Breast epithelium (tissue), 3 donors: ENCODE data around the gene UGT3A1.
"Not testable (repeated sequence)": the region's sequence is repeated elsewhere in the genome, so short reads cannot be mapped to it uniquely, and the experiment has no call there.

Experiments used
- POLR2A ChIP-seq: fragments of 450-650 bp; IDR thresholded peaks from one replicate; pipeline ENCODE4 v1.6.1; 2016; ENCODE audit warnings: antibody characterized with exemption, mild to moderate bottlenecking, moderate library complexity
- POLR2AphosphoS5 ChIP-seq, 3 donors: sonication (generic); formaldehyde crosslinking; IDR thresholded peaks; one replicate each; pipeline ENCODE4 v1.6.1; 2017; ENCODE audit warnings: antibody characterized with exemption in 3 of 3
- TF ChIP-seq, protein P1 (sequence below), 3 donors: fragments of 450-650 bp; IDR thresholded peaks; one replicate each; pipeline ENCODE4 v1.5.1; 2016 to 2017; ENCODE audit warnings: antibody characterized with exemption in 3 of 3, mild to moderate bottlenecking in 3 of 3, moderate library complexity in 3 of 3

DNA sequence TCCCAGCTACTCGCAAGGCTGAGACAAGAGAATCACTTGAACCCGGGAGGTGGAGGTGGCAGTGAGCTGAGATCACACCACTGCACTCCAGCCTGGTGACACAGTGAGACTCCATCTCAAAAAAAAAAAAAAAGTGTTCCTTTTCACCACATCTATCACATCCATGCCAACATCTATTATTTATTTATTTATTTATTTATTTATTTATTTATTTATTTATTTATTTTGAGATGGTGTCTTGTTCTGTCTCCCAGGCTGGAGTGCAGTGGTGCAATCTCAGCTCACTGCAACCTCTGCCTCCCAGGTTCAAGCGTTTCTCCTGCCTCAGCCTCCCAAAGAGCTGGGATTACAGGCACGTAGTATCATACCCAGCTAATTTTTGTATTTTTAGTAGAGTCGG, 28.4 kb upstream of the UGT3A1 start:
- TF ChIP-seq, protein P1, sequence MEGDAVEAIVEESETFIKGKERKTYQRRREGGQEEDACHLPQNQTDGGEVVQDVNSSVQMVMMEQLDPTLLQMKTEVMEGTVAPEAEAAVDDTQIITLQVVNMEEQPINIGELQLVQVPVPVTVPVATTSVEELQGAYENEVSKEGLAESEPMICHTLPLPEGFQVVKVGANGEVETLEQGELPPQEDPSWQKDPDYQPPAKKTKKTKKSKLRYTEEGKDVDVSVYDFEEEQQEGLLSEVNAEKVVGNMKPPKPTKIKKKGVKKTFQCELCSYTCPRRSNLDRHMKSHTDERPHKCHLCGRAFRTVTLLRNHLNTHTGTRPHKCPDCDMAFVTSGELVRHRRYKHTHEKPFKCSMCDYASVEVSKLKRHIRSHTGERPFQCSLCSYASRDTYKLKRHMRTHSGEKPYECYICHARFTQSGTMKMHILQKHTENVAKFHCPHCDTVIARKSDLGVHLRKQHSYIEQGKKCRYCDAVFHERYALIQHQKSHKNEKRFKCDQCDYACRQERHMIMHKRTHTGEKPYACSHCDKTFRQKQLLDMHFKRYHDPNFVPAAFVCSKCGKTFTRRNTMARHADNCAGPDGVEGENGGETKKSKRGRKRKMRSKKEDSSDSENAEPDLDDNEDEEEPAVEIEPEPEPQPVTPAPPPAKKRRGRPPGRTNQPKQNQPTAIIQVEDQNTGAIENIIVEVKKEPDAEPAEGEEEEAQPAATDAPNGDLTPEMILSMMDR (IDR thresholded peaks at IDR 0.05), result not testable (repeated sequence)
- not testable (repeated sequence) for TF ChIP-seq POLR2A; POLR2AphosphoS5 (IDR thresholded peaks at IDR 0.05)
